HepG2 (cell line): ENCODE data around the gene GABRG3. TPM values are rescaled to one million over a fixed set of nuclear protein-coding genes. Genes with fewer than 3 reads are reported as not detected.

Experiments used
- ATAC-seq: fragments of 200-7000 bp; cut with Tn5 transposase; 3 replicates; pipeline ENCODE4 v1.9.1; 2020; ENCODE audit warnings: mild to moderate bottlenecking, moderate library complexity
- BruUV-seq: library from RNA; stranded (reverse); fragments of 400-500 nt; replicated peaks from 2 replicates; lab custom pipeline; 2021; lab: Mats Ljungman, UMichigan
- CTCF ChIA-PET: fragments of 300-600 bp; formaldehyde crosslinking; extraction: SDS; loops from one replicate; lab custom pipeline; 2021; ENCODE audit warnings: low total read pairs, inconsistent platforms, low intra/inter-chr PET ratio; lab: Yijun Ruan, JAX
- POLR2A ChIA-PET: fragments of 350-600 bp; sonication (Branson Sonifier 250); formaldehyde crosslinking; loops from one replicate; lab custom pipeline; 2020; ENCODE audit warnings: antibody characterized with exemption, inconsistent platforms; lab: Yijun Ruan, JAX
- DNase-seq: peaks from one replicate; pipeline ENCODE4 v3.0.0-alpha.2; 2015; ENCODE audit warnings: low spot score
- FAIRE-seq: peaks from 3 replicates; lab custom pipeline; 2011; peaks lifted over from hg19 to GRCh38; lab: Jason Lieb, UNC
- H2AFZ ChIP-seq: one replicate; pipeline ENCODE4 v1.6.1; 2011; ENCODE audit warnings: low read length, inconsistent platforms
- H3K27ac ChIP-seq: fragments of 300-600 bp; 3 replicates; pipeline ENCODE4 v1.8.0; 2011; ENCODE audit warnings: mixed run types, mild to moderate bottlenecking, mixed read lengths, low read length, inconsistent platforms; ENCODE audit not compliant: insufficient read depth; ENCODE audit errors: extremely low read length
- H3K27me3 ChIP-seq, 2 experiments: fragments of 200-600 bp in 1 of 2; 2 replicates in 1 of 2; 3 replicates in 1 of 2; pipeline versions ENCODE4 v1.6.0 to v1.8.0; 2011; ENCODE audit warnings: low read length in 2 of 2, mild to moderate bottlenecking in 2 of 2, moderate library complexity in 2 of 2, inconsistent platforms in 1 of 2; ENCODE audit not compliant: insufficient read depth in 2 of 2, control insufficient read depth in 1 of 2
- H3K36me3 ChIP-seq, 2 experiments: fragments of 200-600 bp in 1 of 2; replicated peaks in 1 of 2; 2 replicates in 1 of 2; 3 replicates in 1 of 2; pipeline versions ENCODE4 v1.5.1 to v1.8.0; 2011; ENCODE audit warnings: low read length in 2 of 2, inconsistent platforms in 1 of 2; ENCODE audit not compliant: insufficient read depth in 2 of 2, control insufficient read depth in 1 of 2
- H3K4me1 ChIP-seq: 2 replicates; pipeline ENCODE4 v1.5.1; 2012; ENCODE audit warnings: low read length, inconsistent platforms; ENCODE audit not compliant: insufficient read depth
- H3K4me2 ChIP-seq: 2 replicates; pipeline ENCODE4 v1.6.0; 2011; ENCODE audit warnings: low read depth, low read length, inconsistent platforms
- H3K4me3 ChIP-seq, 3 experiments: fragments of 200-600 bp in 1 of 3; sonication (generic), shearing (Covaris generic) in 1 of 3; replicated peaks in 1 of 3; 2 replicates each; pipeline ENCODE4 v1.5.1; 2011 to 2016; ENCODE audit warnings: low read length in 3 of 3, inconsistent platforms in 2 of 3, low read depth in 2 of 3, mild to moderate bottlenecking in 2 of 3, control low read depth in 1 of 3, mixed read lengths in 1 of 3; ENCODE audit not compliant: insufficient read depth in 1 of 3
- H3K79me2 ChIP-seq: one replicate; pipeline ENCODE4 v1.6.1; 2011; ENCODE audit warnings: low read length, inconsistent platforms; ENCODE audit not compliant: insufficient read depth
- H3K9ac ChIP-seq: 2 replicates; pipeline ENCODE4 v1.6.0; 2011; ENCODE audit warnings: mild to moderate bottlenecking, low read depth, low read length, inconsistent platforms; ENCODE audit not compliant: insufficient read depth
- H3K9me3 ChIP-seq: 2 replicates; pipeline ENCODE4 v1.5.1; 2012; ENCODE audit warnings: mild to moderate bottlenecking, low read length
- H4K20me1 ChIP-seq: 2 replicates; pipeline ENCODE4 v1.6.0; 2011; ENCODE audit warnings: inconsistent platforms, mild to moderate bottlenecking, low read length, moderate library complexity; ENCODE audit not compliant: insufficient read depth
- CBX5 ChIP-seq: sonication (generic); formaldehyde crosslinking; IDR thresholded peaks from 2 replicates; pipeline ENCODE4 v1.4.0; 2020; ENCODE audit warnings: missing genetic modification reagents, borderline replicate concordance
- FLYWCH1 ChIP-seq: sonication (generic); formaldehyde crosslinking; IDR thresholded peaks from 2 replicates; pipeline ENCODE4 v1.8.1; 2023; ENCODE audit warnings: mild to moderate bottlenecking, missing genetic modification reagents
- HNRNPH1 ChIP-seq: fragments of 200-400 bp; formaldehyde crosslinking; optimal IDR thresholded peaks from 2 replicates; pipeline ENCODE3; 2017; ENCODE audit warnings: mild to moderate bottlenecking, low read depth, low read length
- JUN ChIP-seq: sonication (generic); formaldehyde crosslinking; IDR thresholded peaks from 2 replicates; pipeline ENCODE4 v1.4.0; 2020; ENCODE audit warnings: mild to moderate bottlenecking, missing genetic modification reagents
- NFE2L2 ChIP-seq: fragments of 150-350 bp; IDR thresholded peaks from 2 replicates; pipeline ENCODE4 v1.6.1; 2014; ENCODE audit warnings: low read length
- SAP130 ChIP-seq: IDR thresholded peaks from 2 replicates; pipeline ENCODE4 v1.6.1; 2016; ENCODE audit warnings: low read depth
- SP2 ChIP-seq: sonication (generic); formaldehyde crosslinking; IDR thresholded peaks from 2 replicates; pipeline ENCODE4 v1.5.1; 2020; ENCODE audit warnings: mild to moderate bottlenecking, missing genetic modification reagents
- SRF ChIP-seq: IDR thresholded peaks from 2 replicates; pipeline ENCODE4 v1.6.1; 2011; ENCODE audit warnings: mild to moderate bottlenecking, low read depth, low read length, moderate library complexity
- ZNF770 ChIP-seq: sonication (generic); formaldehyde crosslinking; IDR thresholded peaks from 2 replicates; pipeline ENCODE4 v1.5.0; 2020; ENCODE audit warnings: mild to moderate bottlenecking, missing genetic modification reagents
- WGBS: methylation state at CpG from one replicate; pipeline ENCODE4 v1.1.6; 2017; ENCODE audit warnings: low lambda C conversion rate; 5-methylcytosine and 5-hydroxymethylcytosine counted together
- in situ Hi-C: cut with HindIII; loops from 2 replicates; pipeline ENCODE4 v1.10.0; 2017; ENCODE audit warnings: low pct_unique_long_range_greater_than_20kb; ENCODE audit not compliant: extremely low pct_ligation_motif_present
- intact Hi-C: fragments of 100-400 bp; cut with micrococcal nuclease; formaldehyde crosslinking; loops from one replicate; pipeline ENCODE4 v1.10.0; 2022; ENCODE audit not compliant: unreplicated experiment
- polyA plus RNA-seq, 8 experiments: library from polyadenylated mRNA; depleted of rRNA in 3 of 8; stranded (reverse) in 7 of 8; unstranded in 1 of 8; fragments of >200 nt; fragmentation: Illumina TruSeq in 4 of 8; extraction: Trizol in 4 of 8; gene quantifications; 2 replicates each; pipeline versions ENCODE4 v1.2.1 to v1.2.3, GENCODE V29; 2011 to 2016; ENCODE audit warnings: low read depth in 4 of 8, missing spikeins in 1 of 8, mixed read lengths in 1 of 8; ENCODE audit not compliant: insufficient read depth in 1 of 8
- total RNA-seq, 5 experiments: library from RNA; depleted of rRNA; stranded (reverse); fragments of >200 nt; fragmentation: Illumina TruSeq; extraction: Trizol; gene quantifications; 2 replicates each; pipeline ENCODE4 v1.2.3, GENCODE V29; 2016; ENCODE audit warnings: low read depth in 1 of 5
- TF ChIP-seq, protein P1 (sequence below), 2 experiments: sonication (generic) in 1 of 2; formaldehyde crosslinking in 1 of 2; IDR thresholded peaks; 2 replicates each; pipeline versions ENCODE4 v1.5.1 to v1.6.1; 2011 to 2020; ENCODE audit warnings: borderline replicate concordance in 1 of 2, low read depth in 1 of 2, low read length in 1 of 2, mild to moderate bottlenecking in 1 of 2, missing genetic modification reagents in 1 of 2, moderate library complexity in 1 of 2

GABRG3 gene
- total and polyA plus RNA-seq, 2 of the 13 experiments (the other 11 are each of a cell fraction or from before 2014, with no cell fraction given), result not detected

- TF ChIP-seq SAP130 (CRISPR knock-in tag) (no peak), ZNF770 (CRISPR knock-in tag) (no peak), FLYWCH1 (CRISPR knock-in tag) (no peak), NFE2L2 (no peak), CBX5 (no peak), SRF (no peak), HNRNPH1 (no peak), SP2 (CRISPR knock-in tag) (no peak)
These were observed 279.2 kb downstream of the GABRG3 start (continued) for GRCh38 chr15:27250223-27250622.

- FAIRE-seq, result no peak
- Histone ChIP-seq H3K79me2 (no peaks in the 10 kb centered on the region), H3K27me3 (peaks cover 1 to 18% of the 10 kb centered on the region in 2 experiments; a peak in 3 of 5 replicates), H3K36me3 (no peaks in the 10 kb centered on the region), H2AFZ (no peak overlapping the region), H3K27ac (no peak overlapping the region), H4K20me1 (no peaks in the 10 kb centered on the region), H3K9me3 (0 out of 2 replicates have a peak, but pooled peaks cover 5% of the 10 kb centered on the region), H3K9ac (no peak overlapping the region), H3K4me3 (no peak overlapping the region), H3K4me1 (no peaks in the 10 kb centered on the region), H3K4me2 (no peak overlapping the region)
- no peak for TF ChIP-seq JUN (CRISPR knock-in tag)
- TF ChIP-seq, protein P1, sequence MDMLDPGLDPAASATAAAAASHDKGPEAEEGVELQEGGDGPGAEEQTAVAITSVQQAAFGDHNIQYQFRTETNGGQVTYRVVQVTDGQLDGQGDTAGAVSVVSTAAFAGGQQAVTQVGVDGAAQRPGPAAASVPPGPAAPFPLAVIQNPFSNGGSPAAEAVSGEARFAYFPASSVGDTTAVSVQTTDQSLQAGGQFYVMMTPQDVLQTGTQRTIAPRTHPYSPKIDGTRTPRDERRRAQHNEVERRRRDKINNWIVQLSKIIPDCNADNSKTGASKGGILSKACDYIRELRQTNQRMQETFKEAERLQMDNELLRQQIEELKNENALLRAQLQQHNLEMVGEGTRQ (IDR thresholded peaks at IDR 0.05; ENCODE audit: low read depth, low read length), result no peak
- TF ChIP-seq, protein P1 (CRISPR knock-in tag; IDR thresholded peaks at IDR 0.05; ENCODE audit: borderline replicate concordance), result no peak
- ATAC-seq, result no peak
- ChIA-PET POLR2A (no interaction called here), CTCF (no interaction called here)
- in situ Hi-C loops, result no loop called here
- DNase-seq, result no peak
- no TSS peak for BruUV-seq
- WGBS, result 13% methylated on average over 7 of the region's 9 CpGs
- intact Hi-C loops, result no loop called here
These were observed 283.1 kb downstream of the GABRG3 start for GRCh38 chr15:27254055-27254454.
